HepG2 (cell line): ENCODE measurements around the gene TSTD1. TPM values are rescaled to one million over a fixed set of nuclear protein-coding genes. Genes with fewer than 3 reads are reported as not detected.

Source experiments
- CREB1 ChIP-seq, 2 experiments: fragments of 450-650 bp in 1 of 2; IDR thresholded peaks; 2 replicates each; pipeline ENCODE4 v1.6.1; 2016 to 2017; ENCODE audit warnings: control low read depth in 1 of 2, mild to moderate bottlenecking in 1 of 2, missing compliant biosample characterization in 1 of 2, missing genetic modification characterization in 1 of 2
- ELF1 ChIP-seq: sonication (generic); formaldehyde crosslinking; IDR thresholded peaks from 2 replicates; pipeline ENCODE4 v1.4.0; 2020; ENCODE audit warnings: missing genetic modification reagents
- IRX3 ChIP-seq: sonication (generic); formaldehyde crosslinking; IDR thresholded peaks from 2 replicates; pipeline ENCODE4 v1.8.1; 2023; ENCODE audit warnings: mild to moderate bottlenecking, low read depth, missing genetic modification reagents, borderline replicate concordance
- MED1 ChIP-seq: sonication (generic); formaldehyde crosslinking; IDR thresholded peaks from 2 replicates; pipeline ENCODE4 v1.4.0; 2020; ENCODE audit warnings: missing genetic modification reagents
- NCOA2 ChIP-seq: sonication (generic); formaldehyde crosslinking; IDR thresholded peaks from 2 replicates; pipeline ENCODE4 v1.8.0; 2022; ENCODE audit warnings: inconsistent platforms
- POGZ ChIP-seq: sonication (generic); formaldehyde crosslinking; IDR thresholded peaks from 2 replicates; pipeline ENCODE4 v1.4.0; 2020; ENCODE audit warnings: mild to moderate bottlenecking, missing genetic modification reagents
- SCMH1 ChIP-seq: sonication (generic); formaldehyde crosslinking; IDR thresholded peaks from 2 replicates; pipeline ENCODE4 v1.9.0; 2021; ENCODE audit warnings: missing genetic modification reagents, mild to moderate bottlenecking, borderline replicate concordance
- SMARCC2 ChIP-seq: fragments of 450-650 bp; IDR thresholded peaks from 2 replicates; pipeline ENCODE4 v1.6.1; 2017; ENCODE audit warnings: antibody characterized with exemption, mild to moderate bottlenecking
- ZBTB7B ChIP-seq: sonication (generic); formaldehyde crosslinking; IDR thresholded peaks from 2 replicates; pipeline ENCODE4 v1.4.0; 2020; ENCODE audit warnings: missing genetic modification reagents
- ZNF317 ChIP-seq: sonication (generic); formaldehyde crosslinking; IDR thresholded peaks from 2 replicates; pipeline ENCODE4 v1.5.0; 2020; ENCODE audit warnings: mild to moderate bottlenecking, missing genetic modification reagents
- ZNF543 ChIP-seq: sonication (generic); formaldehyde crosslinking; IDR thresholded peaks from 2 replicates; pipeline ENCODE4 v1.4.0; 2020; ENCODE audit warnings: mild to moderate bottlenecking, missing genetic modification reagents
- ZNF7 ChIP-seq: IDR thresholded peaks from 2 replicates; pipeline ENCODE4 v1.6.1; 2016; ENCODE audit warnings: missing biosample characterization, missing genetic modification reagents
- polyA plus RNA-seq, 8 experiments: library from polyadenylated mRNA; depleted of rRNA in 3 of 8; stranded (reverse) in 7 of 8; unstranded in 1 of 8; fragments of >200 nt; fragmentation: Illumina TruSeq in 4 of 8; extraction: Trizol in 4 of 8; gene quantifications; 2 replicates each; pipeline versions ENCODE4 v1.2.1 to v1.2.3, GENCODE V29; 2011 to 2016; ENCODE audit warnings: low read depth in 4 of 8, missing spikeins in 1 of 8, mixed read lengths in 1 of 8; ENCODE audit not compliant: insufficient read depth in 1 of 8
- total RNA-seq, 5 experiments: library from RNA; depleted of rRNA; stranded (reverse); fragments of >200 nt; fragmentation: Illumina TruSeq; extraction: Trizol; gene quantifications; 2 replicates each; pipeline ENCODE4 v1.2.3, GENCODE V29; 2016; ENCODE audit warnings: low read depth in 1 of 5
- TF ChIP-seq, protein P1 (sequence below): sonication (generic); formaldehyde crosslinking; IDR thresholded peaks from 2 replicates; pipeline ENCODE4 v1.4.0; 2020; ENCODE audit warnings: missing genetic modification reagents
- TF ChIP-seq, protein P2 (sequence below): sonication (generic); formaldehyde crosslinking; IDR thresholded peaks from 2 replicates; pipeline ENCODE4 v1.8.0; 2022; ENCODE audit warnings: missing genetic modification reagents, mild to moderate bottlenecking, moderate library complexity, borderline replicate concordance
- TF ChIP-seq, protein P3 (sequence below): sonication (generic); formaldehyde crosslinking; IDR thresholded peaks from 2 replicates; pipeline ENCODE4 v1.4.0; 2020; ENCODE audit warnings: missing genetic modification reagents, borderline replicate concordance
- TF ChIP-seq, protein P4 (sequence below): IDR thresholded peaks from 2 replicates; pipeline ENCODE4 v1.6.1; 2016; ENCODE audit warnings: missing genetic modification reagents, missing compliant biosample characterization
- TF ChIP-seq, protein P5 (sequence below): sonication (generic); formaldehyde crosslinking; IDR thresholded peaks from 2 replicates; pipeline ENCODE4 v1.4.0; 2020; ENCODE audit warnings: mild to moderate bottlenecking, missing genetic modification reagents
- TF ChIP-seq, protein P6 (sequence below), 2 experiments: sonication (generic) in 1 of 2; formaldehyde crosslinking in 1 of 2; IDR thresholded peaks; 2 replicates each; pipeline versions ENCODE4 v1.4.0 to v1.6.1; 2018 to 2020; ENCODE audit warnings: missing genetic modification reagents in 2 of 2, borderline replicate concordance in 1 of 2, low read depth in 1 of 2, mild to moderate bottlenecking in 1 of 2, missing biosample characterization in 1 of 2

Gene TSTD1
- total and polyA plus RNA-seq, 2 of the 13 experiments (the other 11 are each of a cell fraction or from before 2014, with no cell fraction given), result 0.15 to 0.31 TPM

DNA sequence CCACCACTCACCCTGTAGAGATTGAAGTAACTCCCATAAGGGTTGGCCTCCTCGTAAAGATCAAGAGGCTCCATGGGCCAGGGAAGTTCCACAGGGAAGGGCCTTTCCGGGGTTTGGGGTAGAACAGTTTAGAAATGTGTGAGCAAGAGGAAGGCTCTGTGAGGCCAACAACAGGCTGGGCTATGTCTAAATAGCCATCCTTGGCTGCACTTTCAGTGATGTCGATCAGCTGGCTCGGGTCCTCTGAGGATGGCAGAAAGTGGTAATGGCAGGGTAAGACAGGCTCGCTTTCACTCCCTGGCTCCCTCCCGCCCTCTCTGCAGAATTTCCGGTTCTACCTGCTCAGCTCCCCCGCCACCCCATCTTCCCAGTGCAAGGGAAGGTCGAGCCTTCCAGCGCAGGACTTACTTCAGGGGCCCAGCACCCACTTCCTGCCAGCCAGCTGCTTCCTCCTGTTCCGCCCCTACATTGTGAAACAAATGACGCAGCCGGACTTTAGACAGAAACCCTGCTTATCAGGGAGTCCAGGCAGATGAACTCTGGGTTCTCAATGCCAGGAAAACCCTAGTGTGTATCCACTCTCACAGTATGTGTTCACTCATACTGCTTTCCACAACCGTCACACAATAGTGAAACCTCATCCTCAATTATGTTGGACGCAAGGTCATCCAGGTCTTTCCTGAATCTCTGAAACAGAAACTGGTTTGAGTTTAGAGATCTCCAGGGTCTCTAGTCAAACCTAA, 25.1 kb downstream of the TSTD1 start (continued):
- TF ChIP-seq, protein P1, sequence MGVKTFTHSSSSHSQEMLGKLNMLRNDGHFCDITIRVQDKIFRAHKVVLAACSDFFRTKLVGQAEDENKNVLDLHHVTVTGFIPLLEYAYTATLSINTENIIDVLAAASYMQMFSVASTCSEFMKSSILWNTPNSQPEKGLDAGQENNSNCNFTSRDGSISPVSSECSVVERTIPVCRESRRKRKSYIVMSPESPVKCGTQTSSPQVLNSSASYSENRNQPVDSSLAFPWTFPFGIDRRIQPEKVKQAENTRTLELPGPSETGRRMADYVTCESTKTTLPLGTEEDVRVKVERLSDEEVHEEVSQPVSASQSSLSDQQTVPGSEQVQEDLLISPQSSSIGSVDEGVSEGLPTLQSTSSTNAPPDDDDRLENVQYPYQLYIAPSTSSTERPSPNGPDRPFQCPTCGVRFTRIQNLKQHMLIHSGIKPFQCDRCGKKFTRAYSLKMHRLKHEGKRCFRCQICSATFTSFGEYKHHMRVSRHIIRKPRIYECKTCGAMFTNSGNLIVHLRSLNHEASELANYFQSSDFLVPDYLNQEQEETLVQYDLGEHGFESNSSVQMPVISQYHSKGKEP, result no peak
- TF ChIP-seq NCOA2 (CRISPR knock-in tag), result peak; percentile 92
- TF ChIP-seq, protein P2, sequence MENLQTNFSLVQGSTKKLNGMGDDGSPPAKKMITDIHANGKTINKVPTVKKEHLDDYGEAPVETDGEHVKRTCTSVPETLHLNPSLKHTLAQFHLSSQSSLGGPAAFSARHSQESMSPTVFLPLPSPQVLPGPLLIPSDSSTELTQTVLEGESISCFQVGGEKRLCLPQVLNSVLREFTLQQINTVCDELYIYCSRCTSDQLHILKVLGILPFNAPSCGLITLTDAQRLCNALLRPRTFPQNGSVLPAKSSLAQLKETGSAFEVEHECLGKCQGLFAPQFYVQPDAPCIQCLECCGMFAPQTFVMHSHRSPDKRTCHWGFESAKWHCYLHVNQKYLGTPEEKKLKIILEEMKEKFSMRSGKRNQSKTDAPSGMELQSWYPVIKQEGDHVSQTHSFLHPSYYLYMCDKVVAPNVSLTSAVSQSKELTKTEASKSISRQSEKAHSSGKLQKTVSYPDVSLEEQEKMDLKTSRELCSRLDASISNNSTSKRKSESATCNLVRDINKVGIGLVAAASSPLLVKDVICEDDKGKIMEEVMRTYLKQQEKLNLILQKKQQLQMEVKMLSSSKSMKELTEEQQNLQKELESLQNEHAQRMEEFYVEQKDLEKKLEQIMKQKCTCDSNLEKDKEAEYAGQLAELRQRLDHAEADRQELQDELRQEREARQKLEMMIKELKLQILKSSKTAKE (CRISPR knock-in tag), result peak; percentile 56
- TF ChIP-seq CREB1 (IDR thresholded peaks at IDR 0.05), result peak; percentile 75
- peak; percentile 92 for TF ChIP-seq CREB1 (CRISPR knock-in tag; IDR thresholded peaks at IDR 0.05)
- TF ChIP-seq ELF1 (CRISPR knock-in tag), result peak; percentile 93
- peak; percentile 95 for TF ChIP-seq MED1 (CRISPR knock-in tag)
- TF ChIP-seq IRX3 (CRISPR knock-in tag), result no peak
- TF ChIP-seq, protein P3, sequence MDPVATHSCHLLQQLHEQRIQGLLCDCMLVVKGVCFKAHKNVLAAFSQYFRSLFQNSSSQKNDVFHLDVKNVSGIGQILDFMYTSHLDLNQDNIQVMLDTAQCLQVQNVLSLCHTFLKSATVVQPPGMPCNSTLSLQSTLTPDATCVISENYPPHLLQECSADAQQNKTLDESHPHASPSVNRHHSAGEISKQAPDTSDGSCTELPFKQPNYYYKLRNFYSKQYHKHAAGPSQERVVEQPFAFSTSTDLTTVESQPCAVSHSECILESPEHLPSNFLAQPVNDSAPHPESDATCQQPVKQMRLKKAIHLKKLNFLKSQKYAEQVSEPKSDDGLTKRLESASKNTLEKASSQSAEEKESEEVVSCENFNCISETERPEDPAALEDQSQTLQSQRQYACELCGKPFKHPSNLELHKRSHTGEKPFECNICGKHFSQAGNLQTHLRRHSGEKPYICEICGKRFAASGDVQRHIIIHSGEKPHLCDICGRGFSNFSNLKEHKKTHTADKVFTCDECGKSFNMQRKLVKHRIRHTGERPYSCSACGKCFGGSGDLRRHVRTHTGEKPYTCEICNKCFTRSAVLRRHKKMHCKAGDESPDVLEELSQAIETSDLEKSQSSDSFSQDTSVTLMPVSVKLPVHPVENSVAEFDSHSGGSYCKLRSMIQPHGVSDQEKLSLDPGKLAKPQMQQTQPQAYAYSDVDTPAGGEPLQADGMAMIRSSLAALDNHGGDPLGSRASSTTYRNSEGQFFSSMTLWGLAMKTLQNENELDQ (CRISPR knock-in tag), result 0 out of 2 replicates have a peak, but pooled peaks have one; percentile 29
- TF ChIP-seq SMARCC2, result no peak
- TF ChIP-seq, protein P4, sequence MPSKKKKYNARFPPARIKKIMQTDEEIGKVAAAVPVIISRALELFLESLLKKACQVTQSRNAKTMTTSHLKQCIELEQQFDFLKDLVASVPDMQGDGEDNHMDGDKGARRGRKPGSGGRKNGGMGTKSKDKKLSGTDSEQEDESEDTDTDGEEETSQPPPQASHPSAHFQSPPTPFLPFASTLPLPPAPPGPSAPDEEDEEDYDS (CRISPR knock-in tag), result peak; percentile 83
- TF ChIP-seq, protein P5, sequence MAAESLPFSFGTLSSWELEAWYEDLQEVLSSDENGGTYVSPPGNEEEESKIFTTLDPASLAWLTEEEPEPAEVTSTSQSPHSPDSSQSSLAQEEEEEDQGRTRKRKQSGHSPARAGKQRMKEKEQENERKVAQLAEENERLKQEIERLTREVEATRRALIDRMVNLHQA, result no peak
- peak; percentile 33; the same call in 1 of the 2 replicates for TF ChIP-seq ZNF7 (CRISPR knock-in tag)
- peak; percentile 76; the same call in 1 of the 2 replicates for TF ChIP-seq ZNF543 (CRISPR knock-in tag)
- no peak for TF ChIP-seq SCMH1 (CRISPR knock-in tag)
- peak; percentile 69; the same call in 1 of the 2 replicates for TF ChIP-seq ZNF317 (CRISPR knock-in tag)
- TF ChIP-seq ZBTB7B, result peak; percentile 94
- TF ChIP-seq, protein P6, sequence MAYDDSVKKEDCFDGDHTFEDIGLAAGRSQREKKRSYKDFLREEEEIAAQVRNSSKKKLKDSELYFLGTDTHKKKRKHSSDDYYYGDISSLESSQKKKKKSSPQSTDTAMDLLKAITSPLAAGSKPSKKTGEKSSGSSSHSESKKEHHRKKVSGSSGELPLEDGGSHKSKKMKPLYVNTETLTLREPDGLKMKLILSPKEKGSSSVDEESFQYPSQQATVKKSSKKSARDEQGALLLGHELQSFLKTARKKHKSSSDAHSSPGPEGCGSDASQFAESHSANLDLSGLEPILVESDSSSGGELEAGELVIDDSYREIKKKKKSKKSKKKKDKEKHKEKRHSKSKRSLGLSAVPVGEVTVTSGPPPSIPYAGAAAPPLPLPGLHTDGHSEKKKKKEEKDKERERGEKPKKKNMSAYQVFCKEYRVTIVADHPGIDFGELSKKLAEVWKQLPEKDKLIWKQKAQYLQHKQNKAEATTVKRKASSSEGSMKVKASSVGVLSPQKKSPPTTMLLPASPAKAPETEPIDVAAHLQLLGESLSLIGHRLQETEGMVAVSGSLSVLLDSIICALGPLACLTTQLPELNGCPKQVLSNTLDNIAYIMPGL (CRISPR knock-in tag; IDR thresholded peaks at IDR 0.05; ENCODE audit: borderline replicate concordance in 1 of 2, low read depth in 1 of 2), result peak; percentile 70 to 79; a peak in 3 of 4 replicates
- TF ChIP-seq POGZ (CRISPR knock-in tag), result peak; percentile 83
